Spinal cord (tissue), 4 donors: ENCODE measurements around the gene KDM5A. TPM values are rescaled to one million over a fixed set of nuclear protein-coding genes. Genes with fewer than 3 reads are reported as not detected.

Source experiments
- polyA plus RNA-seq, 2 donors: library from polyadenylated mRNA; unstranded; fragments of 120-200 nt; gene quantifications; one replicate each; pipeline ENCODE4 v1.2.1, GENCODE V29; 2013; ENCODE audit not compliant: insufficient read length in 2 of 2
- total RNA-seq, 2 donors: library from RNA; depleted of rRNA in 1 of 2; stranded (reverse); fragments of 120-200 nt in 1 of 2; fragments of >200 nt in 1 of 2; gene quantifications; one replicate each; pipeline versions ENCODE4 v1.2.3 to v1.2.4, GENCODE V29; 2013 to 2014

Gene KDM5A
- total and polyA plus RNA-seq, 4 donors, result 16.9 to 69.8 (median 40.1) TPM

Other genes with a start within 250 kb of the KDM5A start
- gene SLC6A12, start 175.2 kb downstream of the KDM5A start, total RNA-seq, result 10 to 100 TPM; 21.9 to 91.0 TPM
- 10 to 100 TPM; 17.6 to 68.7 TPM for gene SLC6A12, start 175.2 kb downstream of the KDM5A start, polyA plus RNA-seq
- 100 to 1,000 TPM; 104 to 711 TPM for gene SLC6A13, start 126.5 kb downstream of the KDM5A start, total RNA-seq
- 100 to 1,000 TPM in 1 of 2 donors, 10 to 100 TPM in 1; 33.6 to 201 TPM for gene SLC6A13, start 126.5 kb downstream of the KDM5A start, polyA plus RNA-seq
- 10 to 100 TPM; 17.2 to 17.5 TPM for gene CCDC77, start 12.3 kb upstream of the KDM5A start, total RNA-seq
- 10 to 100 TPM; 10.1 to 15.5 TPM for gene CCDC77, start 12.3 kb upstream of the KDM5A start, polyA plus RNA-seq
- gene B4GALNT3, start 70.6 kb upstream of the KDM5A start, total RNA-seq, result 1 to 10 TPM; 3.2 to 3.4 TPM
- 1 to 10 TPM; 4.4 to 7.2 TPM for gene B4GALNT3, start 70.6 kb upstream of the KDM5A start, polyA plus RNA-seq